GM12878 (cell line): ENCODE measurements around the gene OR10A3. TPM values are rescaled to one million over a fixed set of nuclear protein-coding genes. Genes with fewer than 3 reads are reported as not detected.

Source experiments
- ATAC-seq: fragments of 200-7000 bp; cut with Tn5 transposase; 3 replicates; pipeline ENCODE4 v1.9.1; 2020; ENCODE audit warnings: mild to moderate bottlenecking, moderate library complexity
- BruUV-seq: library from RNA; stranded (reverse); fragments of 400-500 nt; replicated peaks from 2 replicates; lab custom pipeline; 2021; lab: Mats Ljungman, UMichigan
- CTCF ChIA-PET: fragments of 300-600 bp; sonication (Branson Sonifier 250); formaldehyde crosslinking; extraction: SDS; loops from one replicate; lab custom pipeline; 2021; ENCODE audit warnings: inconsistent platforms; lab: Yijun Ruan, JAX
- POLR2A ChIA-PET: fragments of 350-600 bp; formaldehyde crosslinking; extraction: SDS; loops from one replicate; lab custom pipeline; 2021; ENCODE audit warnings: inconsistent platforms; lab: Charles Lee
- RAD21 ChIA-PET: fragments of 300-600 bp; sonication (Branson Sonifier 250); formaldehyde crosslinking; loops from one replicate; lab custom pipeline; 2023; ENCODE audit warnings: antibody characterized with exemption; ENCODE audit not compliant: unreplicated experiment; lab: Charles Lee
- SMC1A ChIA-PET: fragments of 300-600 bp; sonication (Branson Sonifier 250); formaldehyde crosslinking; loops from one replicate; lab custom pipeline; 2023; ENCODE audit not compliant: unreplicated experiment, uncharacterized antibody; lab: Charles Lee
- DNase-seq: peaks from one replicate; pipeline ENCODE4 v3.0.0-alpha.2; 2011; ENCODE audit warnings: low read depth, low spot score
- FAIRE-seq: peaks from 3 replicates; lab custom pipeline; 2011; peaks lifted over from hg19 to GRCh38; lab: Jason Lieb, UNC
- H2AFZ ChIP-seq: 2 replicates; pipeline ENCODE4 v1.6.0; 2011; ENCODE audit warnings: low read depth, low read length, control low read depth; ENCODE audit not compliant: control insufficient read depth
- H3K27ac ChIP-seq: 2 replicates; pipeline ENCODE4 v1.5.1; 2011; ENCODE audit warnings: control low read depth; ENCODE audit not compliant: control insufficient read depth, insufficient read depth
- H3K27me3 ChIP-seq, 2 experiments: replicated peaks in 1 of 2; 2 replicates each; pipeline versions ENCODE4 v1.6.0 to v1.6.1; 2011; ENCODE audit warnings: low read length in 1 of 2; ENCODE audit not compliant: control insufficient read depth in 2 of 2, insufficient read depth in 2 of 2
- H3K36me3 ChIP-seq, 2 experiments: 2 replicates each; pipeline ENCODE4 v1.5.1; 2011; ENCODE audit warnings: low read length in 1 of 2; ENCODE audit not compliant: control insufficient read depth in 2 of 2, insufficient read depth in 2 of 2
- H3K4me1 ChIP-seq: 2 replicates; pipeline ENCODE4 v1.6.1; 2011; ENCODE audit warnings: mild to moderate bottlenecking, low read length, moderate library complexity, mixed read lengths; ENCODE audit not compliant: control insufficient read depth, insufficient read depth
- H3K4me2 ChIP-seq: 2 replicates; pipeline ENCODE4 v1.6.0; 2011; ENCODE audit warnings: control low read depth; ENCODE audit not compliant: control insufficient read depth, insufficient read depth
- H3K4me3 ChIP-seq: fragments of 200-600 bp; sonication (generic); 2 replicates; pipeline ENCODE4 v1.5.1; 2016
- H3K79me2 ChIP-seq: 2 replicates; pipeline ENCODE4 v1.6.0; 2011; ENCODE audit warnings: low read length; ENCODE audit not compliant: control insufficient read depth, insufficient read depth
- H3K9ac ChIP-seq: 2 replicates; pipeline ENCODE4 v1.8.0; 2011; ENCODE audit warnings: low read length, control low read depth, mixed read lengths; ENCODE audit not compliant: control insufficient read depth, insufficient read depth
- H3K9me3 ChIP-seq: replicated peaks from 3 replicates; pipeline ENCODE4 v1.5.1; 2011; ENCODE audit warnings: mild to moderate bottlenecking, low read length; ENCODE audit not compliant: control insufficient read depth, insufficient read depth
- H4K20me1 ChIP-seq: 2 replicates; pipeline ENCODE4 v1.6.0; 2011; ENCODE audit not compliant: control insufficient read depth, insufficient read depth
- CEBPB ChIP-seq, 2 experiments: fragments of 150-350 bp in 1 of 2; IDR thresholded peaks; 2 replicates each; pipeline ENCODE4 v1.6.1; 2012 to 2014; ENCODE audit warnings: low read depth in 2 of 2, low read length in 2 of 2, borderline replicate concordance in 1 of 2, inconsistent platforms in 1 of 2
- EP300 ChIP-seq, 2 experiments: fragments of 150-350 bp in 1 of 2; IDR thresholded peaks; 2 replicates each; pipeline ENCODE4 v1.6.1; 2011 to 2012; ENCODE audit warnings: low read depth in 2 of 2, low read length in 2 of 2, borderline replicate concordance in 1 of 2, improper control_type of control experiment in 1 of 2, inconsistent platforms in 1 of 2; ENCODE audit not compliant: control insufficient read depth in 1 of 2
- EZH2 ChIP-seq: IDR thresholded peaks from 2 replicates; pipeline ENCODE4 v1.6.1; 2012; ENCODE audit warnings: low read depth, mild to moderate bottlenecking, control low read depth, inconsistent platforms, low read length, borderline replicate concordance; ENCODE audit not compliant: control insufficient read depth
- FOXM1 ChIP-seq: IDR thresholded peaks from 2 replicates; pipeline ENCODE4 v1.6.1; 2012; ENCODE audit warnings: low read depth, mild to moderate bottlenecking, inconsistent platforms, low read length, moderate library complexity
- PML ChIP-seq: IDR thresholded peaks from 2 replicates; pipeline ENCODE4 v1.6.1; 2012; ENCODE audit warnings: low read length, inconsistent platforms
- POLR2AphosphoS5 ChIP-seq: IDR thresholded peaks from 2 replicates; pipeline ENCODE4 v1.6.1; 2011; ENCODE audit warnings: mild to moderate bottlenecking, low read length, inconsistent platforms
- SKIL ChIP-seq: fragments of 450-650 bp; IDR thresholded peaks from 2 replicates; pipeline ENCODE4 v1.6.1; 2017; ENCODE audit warnings: mild to moderate bottlenecking, low read depth, inconsistent platforms; ENCODE audit not compliant: poor library complexity, severe bottlenecking
- TAF1 ChIP-seq: IDR thresholded peaks from 2 replicates; pipeline ENCODE4 v1.6.1; 2011; ENCODE audit warnings: mild to moderate bottlenecking, low read depth, low read length, borderline replicate concordance
- TCF12 ChIP-seq: IDR thresholded peaks from 2 replicates; pipeline ENCODE4 v1.6.1; 2011; ENCODE audit warnings: low read depth, mild to moderate bottlenecking, low read length
- WGBS: methylation state at CpG from one replicate; pipeline ENCODE4 v1.1.6; 2016; ENCODE audit warnings: low lambda C conversion rate; ENCODE audit not compliant: insufficient replicate concordance, insufficient coverage; ENCODE audit errors: missing lambda C conversion rate; 5-methylcytosine and 5-hydroxymethylcytosine counted together
- in situ Hi-C: fragments of 300-500 bp; cut with MboI; formaldehyde crosslinking; loops from 9 replicates; pipeline ENCODE4 v1.14.3; 2018; ENCODE audit warnings: mixed read lengths
- intact Hi-C: fragments of 100-400 bp; cut with micrococcal nuclease; formaldehyde crosslinking; loops from one replicate; pipeline ENCODE4 v1.14.2; 2022; ENCODE audit not compliant: unreplicated experiment
- polyA plus RNA-seq, 11 experiments: library from polyadenylated mRNA; depleted of rRNA in 4 of 11; unstranded in 6 of 11; stranded (reverse) in 5 of 11; fragments of >200 nt; fragmentation: Nextera tagmentation in 4 of 11; fragmentation: Illumina TruSeq in 1 of 11; extraction: Ambion mirVana in 4 of 11; extraction: Trizol in 1 of 11; gene quantifications; 1 replicate in 1 of 11; 2 replicates in 10 of 11; pipeline versions ENCODE4 v1.2.1 to v1.2.3, GENCODE V29; 2011 to 2016; ENCODE audit warnings: inconsistent platforms in 2 of 11, missing spikeins in 2 of 11, low read depth in 1 of 11
- total RNA-seq, 4 experiments: library from RNA; depleted of rRNA in 3 of 4; stranded (reverse); fragments of >200 nt in 3 of 4; fragmentation: Illumina TruSeq in 1 of 4; extraction: Trizol in 1 of 4; gene quantifications; 2 replicates each; pipeline versions ENCODE4 v1.2.1 to v1.2.3, GENCODE V29; 2013 to 2021
- TF ChIP-seq, protein P1 (sequence below): fragments of 150-350 bp; IDR thresholded peaks from 2 replicates; pipeline ENCODE4 v1.6.1; 2016; ENCODE audit warnings: low read depth, low read length
- TF ChIP-seq, protein P2 (sequence below): IDR thresholded peaks from 2 replicates; pipeline ENCODE4 v1.6.1; 2011; ENCODE audit warnings: low read depth, low read length, improper control_type of control experiment, borderline replicate concordance
- TF ChIP-seq, protein P3 (sequence below): IDR thresholded peaks from 2 replicates; pipeline ENCODE4 v1.6.1; 2012; ENCODE audit warnings: low read length, inconsistent platforms

OR10A3 gene
- total and polyA plus RNA-seq, 10 of the 15 experiments (the other 5 are each of a cell fraction or from before 2014, with no cell fraction given), result 0.04 TPM; not detected in 9

DNA sequence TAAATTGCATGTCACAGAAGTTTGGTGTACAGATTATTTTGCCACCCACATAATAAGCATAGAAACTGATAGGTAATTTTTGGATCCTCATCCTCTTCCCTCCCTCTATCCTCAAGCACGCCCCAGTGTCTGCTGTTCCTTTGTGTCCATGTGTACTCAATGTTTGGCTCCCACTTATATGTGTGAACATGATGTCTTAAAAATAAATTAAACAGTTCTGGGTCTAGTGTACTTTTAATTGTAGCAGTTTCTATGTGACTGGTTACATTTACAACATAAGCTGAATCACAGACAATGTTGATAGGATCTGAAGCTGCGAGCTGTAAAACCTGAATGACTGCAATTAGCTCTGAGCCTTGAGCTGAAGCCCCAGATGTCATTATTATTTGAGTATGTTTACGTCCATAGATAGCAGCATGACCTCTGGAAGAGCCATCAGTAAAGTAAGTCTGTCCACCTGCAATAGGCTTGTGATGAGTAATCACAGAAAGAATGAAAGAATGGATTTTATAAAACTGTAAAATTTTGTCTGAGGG, 40.1 kb downstream of the OR10A3 start:
- ChIA-PET POLR2A (no interaction called here), SMC1A (interaction anchor here (5.2 kb wide), 1 partner anchor 85 kb away, joined by 17 read pairs; the partner anchor contains the start of gene EIF3F), CTCF (interaction anchor here (0.9 to 3.8 kb wide), 3 partner anchors 85 to 198 kb away, joined by 3 to 14 read pairs (median 3); partner anchors contain the start of gene EIF3F), RAD21 (no interaction called here)
- Histone ChIP-seq H3K4me2 (no peak overlapping the region), H3K4me3 (no peak overlapping the region), H2AFZ (no peak overlapping the region), H3K9me3 (no peaks in the 10 kb centered on the region), H4K20me1 (no peaks in the 10 kb centered on the region), H3K27ac (no peak overlapping the region), H3K27me3 (no peaks in the 10 kb centered on the region; a peak in 1 of 4 replicates), H3K4me1 (no peaks in the 10 kb centered on the region), H3K79me2 (no peaks in the 10 kb centered on the region), H3K36me3 (no peaks in the 10 kb centered on the region), H3K9ac (no peak overlapping the region)
- no peak for FAIRE-seq
- BruUV-seq, result no TSS peak
- in situ Hi-C loops, result no loop called here
- no peak for DNase-seq
- ATAC-seq, result no peak
- intact Hi-C loops, result no loop called here
- 0% methylated on average over 3 of the region's 3 CpGs for WGBS
- no peak for TF ChIP-seq EZH2
- no peak for TF ChIP-seq SKIL
- TF ChIP-seq, protein P1, sequence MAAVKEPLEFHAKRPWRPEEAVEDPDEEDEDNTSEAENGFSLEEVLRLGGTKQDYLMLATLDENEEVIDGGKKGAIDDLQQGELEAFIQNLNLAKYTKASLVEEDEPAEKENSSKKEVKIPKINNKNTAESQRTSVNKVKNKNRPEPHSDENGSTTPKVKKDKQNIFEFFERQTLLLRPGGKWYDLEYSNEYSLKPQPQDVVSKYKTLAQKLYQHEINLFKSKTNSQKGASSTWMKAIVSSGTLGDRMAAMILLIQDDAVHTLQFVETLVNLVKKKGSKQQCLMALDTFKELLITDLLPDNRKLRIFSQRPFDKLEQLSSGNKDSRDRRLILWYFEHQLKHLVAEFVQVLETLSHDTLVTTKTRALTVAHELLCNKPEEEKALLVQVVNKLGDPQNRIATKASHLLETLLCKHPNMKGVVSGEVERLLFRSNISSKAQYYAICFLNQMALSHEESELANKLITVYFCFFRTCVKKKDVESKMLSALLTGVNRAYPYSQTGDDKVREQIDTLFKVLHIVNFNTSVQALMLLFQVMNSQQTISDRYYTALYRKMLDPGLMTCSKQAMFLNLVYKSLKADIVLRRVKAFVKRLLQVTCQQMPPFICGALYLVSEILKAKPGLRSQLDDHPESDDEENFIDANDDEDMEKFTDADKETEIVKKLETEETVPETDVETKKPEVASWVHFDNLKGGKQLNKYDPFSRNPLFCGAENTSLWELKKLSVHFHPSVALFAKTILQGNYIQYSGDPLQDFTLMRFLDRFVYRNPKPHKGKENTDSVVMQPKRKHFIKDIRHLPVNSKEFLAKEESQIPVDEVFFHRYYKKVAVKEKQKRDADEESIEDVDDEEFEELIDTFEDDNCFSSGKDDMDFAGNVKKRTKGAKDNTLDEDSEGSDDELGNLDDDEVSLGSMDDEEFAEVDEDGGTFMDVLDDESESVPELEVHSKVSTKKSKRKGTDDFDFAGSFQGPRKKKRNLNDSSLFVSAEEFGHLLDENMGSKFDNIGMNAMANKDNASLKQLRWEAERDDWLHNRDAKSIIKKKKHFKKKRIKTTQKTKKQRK, result no peak
- no peak for TF ChIP-seq FOXM1
- TF ChIP-seq TAF1, result no peak
- TF ChIP-seq PML, result no peak
- TF ChIP-seq, protein P2, sequence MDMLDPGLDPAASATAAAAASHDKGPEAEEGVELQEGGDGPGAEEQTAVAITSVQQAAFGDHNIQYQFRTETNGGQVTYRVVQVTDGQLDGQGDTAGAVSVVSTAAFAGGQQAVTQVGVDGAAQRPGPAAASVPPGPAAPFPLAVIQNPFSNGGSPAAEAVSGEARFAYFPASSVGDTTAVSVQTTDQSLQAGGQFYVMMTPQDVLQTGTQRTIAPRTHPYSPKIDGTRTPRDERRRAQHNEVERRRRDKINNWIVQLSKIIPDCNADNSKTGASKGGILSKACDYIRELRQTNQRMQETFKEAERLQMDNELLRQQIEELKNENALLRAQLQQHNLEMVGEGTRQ, result no peak
- no peak for TF ChIP-seq CEBPB (IDR thresholded peaks at IDR 0.05; ENCODE audit: borderline replicate concordance in 1 of 2, low read depth in 2 of 2, low read length in 2 of 2)
- no peak for TF ChIP-seq TCF12
- TF ChIP-seq POLR2AphosphoS5, result no peak
- TF ChIP-seq EP300 (IDR thresholded peaks at IDR 0.05; ENCODE audit: borderline replicate concordance in 1 of 2, control insufficient read depth in 1 of 2, low read depth in 2 of 2, low read length in 2 of 2), result no peak
- TF ChIP-seq, protein P3, sequence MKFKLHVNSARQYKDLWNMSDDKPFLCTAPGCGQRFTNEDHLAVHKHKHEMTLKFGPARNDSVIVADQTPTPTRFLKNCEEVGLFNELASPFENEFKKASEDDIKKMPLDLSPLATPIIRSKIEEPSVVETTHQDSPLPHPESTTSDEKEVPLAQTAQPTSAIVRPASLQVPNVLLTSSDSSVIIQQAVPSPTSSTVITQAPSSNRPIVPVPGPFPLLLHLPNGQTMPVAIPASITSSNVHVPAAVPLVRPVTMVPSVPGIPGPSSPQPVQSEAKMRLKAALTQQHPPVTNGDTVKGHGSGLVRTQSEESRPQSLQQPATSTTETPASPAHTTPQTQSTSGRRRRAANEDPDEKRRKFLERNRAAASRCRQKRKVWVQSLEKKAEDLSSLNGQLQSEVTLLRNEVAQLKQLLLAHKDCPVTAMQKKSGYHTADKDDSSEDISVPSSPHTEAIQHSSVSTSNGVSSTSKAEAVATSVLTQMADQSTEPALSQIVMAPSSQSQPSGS, result no peak
